K562 (cell line): ENCODE data around the gene IRF2.

Experiments
- CTCF ChIP-seq, 3 experiments: IDR thresholded peaks in 2 of 3; conservative IDR thresholded peaks in 1 of 3; 2 replicates each; pipeline ENCODE4 v1.5.1; 2011 to 2012; ENCODE audit warnings: low read length in 3 of 3, mild to moderate bottlenecking in 3 of 3, control low read depth in 2 of 3, improper control_type of control experiment in 1 of 3, inconsistent platforms in 1 of 3, low read depth in 1 of 3, mixed read lengths in 1 of 3, moderate library complexity in 1 of 3; ENCODE audit not compliant: insufficient read depth in 2 of 3
- DPF2 ChIP-seq: fragments of 450-650 bp; IDR thresholded peaks from 2 replicates; pipeline ENCODE4 v1.6.1; 2016
- HDAC8 ChIP-seq: fragments of 450-650 bp; IDR thresholded peaks from 2 replicates; pipeline ENCODE4 v1.6.1; 2016; ENCODE audit warnings: mild to moderate bottlenecking, missing genetic modification characterization, moderate library complexity, missing compliant biosample characterization

- TF ChIP-seq DPF2 = no peak
- TF ChIP-seq HDAC8 (tag) = no peak
- no peak for TF ChIP-seq CTCF (IDR thresholded peaks at IDR 0.05 in 2 of 3, conservative IDR thresholded peaks at IDR 0.05 in 1 of 3; ENCODE audit: insufficient read depth in 2 of 3, low read depth in 1 of 3, low read length in 3 of 3)
These were observed 10.5 kb downstream of the IRF2 start for GRCh38 chr4:184463856-184464255.
